HCT116 (cell line): ENCODE measurements around the gene MTARC2.

Experiments
- CEBPB ChIP-seq: IDR thresholded peaks from 2 replicates; pipeline ENCODE4 v1.6.1; 2012; ENCODE audit warnings: low read depth
- CTCF ChIP-seq, 3 experiments: fragments of 200-600 bp in 1 of 3; sonication (generic) in 1 of 3; IDR thresholded peaks in 2 of 3; conservative IDR thresholded peaks in 1 of 3; 2 replicates each; pipeline ENCODE4 v1.5.1; 2012 to 2017; ENCODE audit warnings: low read depth in 2 of 3, low read length in 2 of 3, antibody characterized with exemption in 1 of 3, borderline replicate concordance in 1 of 3, control low read depth in 1 of 3, mild to moderate bottlenecking in 1 of 3, mixed read lengths in 1 of 3, mixed run types in 1 of 3, moderate library complexity in 1 of 3; ENCODE audit not compliant: insufficient read depth in 1 of 3
- EZH2 ChIP-seq: fragments of 200-600 bp; sonication (generic); IDR thresholded peaks from 2 replicates; pipeline ENCODE4 v1.6.1; 2017; ENCODE audit warnings: antibody characterized with exemption, mixed run types
- POLR2A ChIP-seq: IDR thresholded peaks from 2 replicates; pipeline ENCODE4 v1.7.0; 2011; ENCODE audit warnings: borderline replicate concordance; ENCODE audit not compliant: insufficient read depth, insufficient read length; ENCODE audit errors: extremely low read depth
- SP1 ChIP-seq: IDR thresholded peaks from 2 replicates; pipeline ENCODE4 v1.6.1; 2012; ENCODE audit warnings: low read depth

GRCh38 chr1:220826729-220827128 is 78.6 kb downstream of the MTARC2 start:
- TF ChIP-seq CTCF (IDR thresholded peaks at IDR 0.05 in 2 of 3, conservative IDR thresholded peaks at IDR 0.05 in 1 of 3; ENCODE audit: borderline replicate concordance in 1 of 3, insufficient read depth in 1 of 3, low read depth in 2 of 3, low read length in 2 of 3) (no peak), POLR2A (no peak), CEBPB (no peak), EZH2 (no peak), SP1 (no peak)
